SK-N-SH (cell line): ENCODE data around the gene CFAP58. TPM values are rescaled to one million over a fixed set of nuclear protein-coding genes. Genes with fewer than 3 reads are reported as not detected.

Experiments
- CTCF ChIA-PET: fragments of 300-600, 350-600 bp; formaldehyde crosslinking; extraction: SDS; loops from one replicate; lab custom pipeline; 2021; lab: Yijun Ruan, JAX
- POLR2A ChIA-PET: fragments of 350-600 bp; sonication (Branson Sonifier 250); formaldehyde crosslinking; extraction: SDS; loops from one replicate; lab custom pipeline; 2020; ENCODE audit warnings: antibody characterized with exemption, inconsistent platforms; lab: Yijun Ruan, JAX
- DNase-seq: peaks from one replicate; pipeline ENCODE4 v3.0.0; 2012
- H2AFZ ChIP-seq: fragments of 200-600 bp; sonication (generic); 2 replicates; pipeline ENCODE4 v1.8.1; 2016; ENCODE audit warnings: antibody characterized with exemption, mild to moderate bottlenecking, low read depth
- H3F3A ChIP-seq: fragments of 200-600 bp; sonication (generic); replicated peaks from 2 replicates; pipeline ENCODE3; 2016; ENCODE audit warnings: antibody characterized with exemption, mild to moderate bottlenecking; ENCODE audit not compliant: insufficient read depth
- H3K27ac ChIP-seq, 2 experiments: fragments of 200-500 bp in 1 of 2; fragments of 200-600 bp in 1 of 2; sonication (Bioruptor generic) in 1 of 2; sonication (generic), shearing (Covaris generic) in 1 of 2; 2 replicates each; pipeline versions ENCODE4 v1.5.1 to v1.6.1; 2014 to 2016; ENCODE audit warnings: low read depth in 2 of 2, inconsistent platforms in 1 of 2, low read length in 1 of 2, mild to moderate bottlenecking in 1 of 2, mixed read lengths in 1 of 2
- H3K27me3 ChIP-seq: fragments of 200-600 bp; sonication (generic), shearing (Covaris generic); 2 replicates; pipeline ENCODE4 v1.6.1; 2016; ENCODE audit warnings: mixed run types; ENCODE audit not compliant: insufficient read depth
- H3K36me3 ChIP-seq, 2 experiments: fragments of 200-500 bp in 1 of 2; fragments of 200-600 bp in 1 of 2; sonication (Bioruptor generic) in 1 of 2; sonication (generic) in 1 of 2; replicated peaks in 1 of 2; 2 replicates each; pipeline versions ENCODE3 to v1.5.1; 2014 to 2016; ENCODE audit warnings: low read length in 1 of 2, mild to moderate bottlenecking in 1 of 2; ENCODE audit not compliant: insufficient read depth in 2 of 2, control insufficient read depth in 1 of 2
- H3K4me1 ChIP-seq, 2 experiments: fragments of 200-500 bp in 1 of 2; fragments of 200-600 bp in 1 of 2; sonication (Bioruptor generic) in 1 of 2; sonication (generic), shearing (Covaris generic) in 1 of 2; 2 replicates each; pipeline versions ENCODE4 v1.5.1 to v1.6.1; 2014 to 2016; ENCODE audit warnings: low read depth in 1 of 2, low read length in 1 of 2, mixed run types in 1 of 2; ENCODE audit not compliant: insufficient read depth in 2 of 2, control insufficient read depth in 1 of 2
- H3K4me2 ChIP-seq: fragments of 200-600 bp; sonication (generic), shearing (Covaris generic); 2 replicates; pipeline ENCODE4 v1.6.1; 2017; ENCODE audit warnings: mixed run types
- H3K4me3 ChIP-seq, 2 experiments: fragments of 200-500 bp in 1 of 2; fragments of 200-600 bp in 1 of 2; sonication (Bioruptor generic) in 1 of 2; sonication (generic), shearing (Covaris generic) in 1 of 2; 2 replicates each; pipeline versions ENCODE4 v1.5.1 to v1.8.1; 2014 to 2016; ENCODE audit warnings: low read depth in 2 of 2, inconsistent platforms in 1 of 2, low read length in 1 of 2, mild to moderate bottlenecking in 1 of 2, mixed read lengths in 1 of 2, moderate library complexity in 1 of 2
- H3K79me2 ChIP-seq: fragments of 200-600 bp; sonication (generic); 2 replicates; pipeline ENCODE4 v1.8.1; 2017; ENCODE audit warnings: mild to moderate bottlenecking; ENCODE audit not compliant: insufficient read depth
- H3K9ac ChIP-seq: fragments of 200-600 bp; sonication (generic); 2 replicates; pipeline ENCODE4 v1.6.1; 2017; ENCODE audit warnings: mixed run types
- H3K9me2 ChIP-seq: fragments of 200-600 bp; sonication (generic); 2 replicates; pipeline ENCODE4 v1.6.1; 2017; ENCODE audit warnings: mixed run types
- H3K9me3 ChIP-seq: fragments of 200-600 bp; sonication (generic); 2 replicates; pipeline ENCODE4 v1.6.1; 2017; ENCODE audit warnings: mixed run types, mild to moderate bottlenecking, moderate library complexity
- H4K20me1 ChIP-seq: fragments of 200-600 bp; sonication (generic); 2 replicates; pipeline ENCODE4 v1.6.1; 2017; ENCODE audit warnings: mild to moderate bottlenecking, mixed run types; ENCODE audit not compliant: insufficient read depth
- CHD2 ChIP-seq: fragments of 150-350 bp; IDR thresholded peaks from 2 replicates; pipeline ENCODE4 v1.6.1; 2018; ENCODE audit warnings: low read length; ENCODE audit not compliant: partially characterized antibody
- ELF1 ChIP-seq: IDR thresholded peaks from 2 replicates; pipeline ENCODE4 v1.4.0; 2012
- EZH2phosphoT487 ChIP-seq: fragments of 200-600 bp; sonication (generic); IDR thresholded peaks from 2 replicates; pipeline ENCODE4 v1.6.1; 2017; ENCODE audit warnings: low read depth, mixed run types, mild to moderate bottlenecking, antibody characterized with exemption, moderate library complexity, borderline replicate concordance
- FOXM1 ChIP-seq: IDR thresholded peaks from 2 replicates; pipeline ENCODE4 v1.4.0; 2012; ENCODE audit warnings: low read depth, mild to moderate bottlenecking
- GATA2 ChIP-seq: sonication (generic); formaldehyde crosslinking; IDR thresholded peaks from 2 replicates; pipeline ENCODE4 v1.5.0; 2020; ENCODE audit warnings: mild to moderate bottlenecking, missing genetic modification reagents
- JUND ChIP-seq: IDR thresholded peaks from 2 replicates; pipeline ENCODE4 v1.4.0; 2012
- NFIC ChIP-seq: IDR thresholded peaks from 2 replicates; pipeline ENCODE4 v1.4.0; 2012; ENCODE audit warnings: borderline replicate concordance
- PBX3 ChIP-seq: IDR thresholded peaks from 2 replicates; pipeline ENCODE4; 2012
- POLR2AphosphoS5 ChIP-seq: IDR thresholded peaks from 2 replicates; pipeline ENCODE4 v1.6.1; 2012; ENCODE audit warnings: low read depth, low read length
- RCOR1 ChIP-seq: fragments of 150-350 bp; IDR thresholded peaks from 2 replicates; pipeline ENCODE4 v1.6.1; 2017; ENCODE audit warnings: antibody characterized with exemption, low read length
- RFX5 ChIP-seq: IDR thresholded peaks from 2 replicates; pipeline ENCODE4 v1.6.1; 2012; ENCODE audit warnings: mild to moderate bottlenecking, improper control_type of control experiment, low read length
- SIN3A ChIP-seq: IDR thresholded peaks from 2 replicates; pipeline ENCODE4 v1.6.1; 2012; ENCODE audit warnings: low read depth, mild to moderate bottlenecking, low read length, moderate library complexity, borderline replicate concordance
- TAF1 ChIP-seq: IDR thresholded peaks from 2 replicates; pipeline ENCODE4 v1.6.1; 2012; ENCODE audit warnings: low read depth, mild to moderate bottlenecking, low read length, moderate library complexity, borderline replicate concordance
- TCF12 ChIP-seq: IDR thresholded peaks from 2 replicates; pipeline ENCODE4 v1.4.0; 2012
- TEAD4 ChIP-seq: IDR thresholded peaks from 2 replicates; pipeline ENCODE4 v1.4.0; 2012; ENCODE audit warnings: mild to moderate bottlenecking, borderline replicate concordance; ENCODE audit not compliant: insufficient read depth
- WGBS: methylation state at CpG from one replicate; pipeline ENCODE4 v1.1.6; 2017; ENCODE audit warnings: low lambda C conversion rate; 5-methylcytosine and 5-hydroxymethylcytosine counted together
- polyA plus RNA-seq, 3 experiments: library from polyadenylated mRNA; depleted of rRNA; stranded (reverse); fragments of >200 nt; gene quantifications; 2 replicates each; pipeline ENCODE4 v1.2.3, GENCODE V29; 2012
- TF ChIP-seq, protein P1 (sequence below): fragments of 150-350 bp; IDR thresholded peaks from 2 replicates; pipeline ENCODE4 v1.6.1; 2017; ENCODE audit warnings: antibody characterized with exemption, low read length, low read depth, borderline replicate concordance
- TF ChIP-seq, protein P2 (sequence below): fragments of 200-600 bp; sonication (generic); IDR thresholded peaks from 2 replicates; pipeline ENCODE4 v1.6.1; 2017; ENCODE audit warnings: antibody characterized with exemption, mild to moderate bottlenecking, moderate library complexity

The CFAP58 gene
- polyA plus RNA-seq, 1 of the 3 experiments (the other 2 are of a cell fraction): 0.38 TPM

DNA sequence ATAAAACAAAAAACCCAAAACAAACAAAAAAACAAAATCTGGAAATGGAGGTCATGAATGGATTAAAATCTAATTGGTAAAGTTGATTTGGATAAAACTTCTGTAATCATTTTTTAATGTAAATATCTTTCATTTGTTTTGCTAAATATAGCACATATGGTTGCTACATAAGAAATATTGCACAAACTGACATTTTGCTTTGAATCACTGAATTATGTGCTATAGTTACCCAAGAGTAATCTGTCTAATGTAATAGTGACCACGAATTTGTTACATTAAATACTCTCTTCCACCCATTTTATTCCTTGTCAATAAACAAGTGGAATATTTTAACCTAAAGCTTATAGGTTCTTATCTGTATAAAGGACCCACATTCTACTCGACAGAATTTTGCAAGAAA is 6.2 kb downstream of the CFAP58 start:
- 23% methylated on average over 2 of the region's 2 CpGs for WGBS
- Histone ChIP-seq H3K27me3 (no peaks in the 10 kb centered on the region), H3K27ac (no peak overlapping the region), H3K4me3 (no peak overlapping the region), H3F3A (peaks cover 5% of the 10 kb centered on the region), H3K9me2 (no peaks in the 10 kb centered on the region), H3K9me3 (no peaks in the 10 kb centered on the region), H3K79me2 (no peaks in the 10 kb centered on the region), H4K20me1 (no peaks in the 10 kb centered on the region), H3K9ac (no peak overlapping the region), H3K4me2 (no peak overlapping the region), H2AFZ (no peak overlapping the region), H3K4me1 (no peaks in the 10 kb centered on the region), H3K36me3 (no peaks in the 10 kb centered on the region)
- ChIA-PET POLR2A (no interaction called here), CTCF (no interaction called here)
- no peak for TF ChIP-seq TCF12
- TF ChIP-seq NFIC: no peak
- TF ChIP-seq, protein P1, sequence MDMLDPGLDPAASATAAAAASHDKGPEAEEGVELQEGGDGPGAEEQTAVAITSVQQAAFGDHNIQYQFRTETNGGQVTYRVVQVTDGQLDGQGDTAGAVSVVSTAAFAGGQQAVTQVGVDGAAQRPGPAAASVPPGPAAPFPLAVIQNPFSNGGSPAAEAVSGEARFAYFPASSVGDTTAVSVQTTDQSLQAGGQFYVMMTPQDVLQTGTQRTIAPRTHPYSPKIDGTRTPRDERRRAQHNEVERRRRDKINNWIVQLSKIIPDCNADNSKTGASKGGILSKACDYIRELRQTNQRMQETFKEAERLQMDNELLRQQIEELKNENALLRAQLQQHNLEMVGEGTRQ: no peak
- TF ChIP-seq SIN3A: no peak
- TF ChIP-seq TAF1: no peak
- no peak for TF ChIP-seq JUND
- no peak for TF ChIP-seq POLR2AphosphoS5
- TF ChIP-seq RFX5: no peak
- no peak for TF ChIP-seq EZH2phosphoT487
- no peak for TF ChIP-seq CHD2
- no peak for TF ChIP-seq ELF1
- TF ChIP-seq RCOR1: no peak
- no peak for TF ChIP-seq GATA2
- no peak for TF ChIP-seq FOXM1
- no peak for DNase-seq

GRCh38 chr10:104367904-104368303 is 14.3 kb downstream of the CFAP58 start:
- no peaks in the 10 kb centered on the region for H3K36me3 ChIP-seq
- no peaks in the 10 kb centered on the region for H3K9me3 ChIP-seq
- no peaks in the 10 kb centered on the region for H3K9me2 ChIP-seq
- no peak overlapping the region for H2AFZ ChIP-seq
- ChIA-PET POLR2A (no interaction called here), CTCF (interaction anchor here (1.0 to 4.8 kb wide), 4 partner anchors 14 to 76 kb away, joined by 3 to 23 read pairs (median 12); partner anchors contain the start of gene CFAP58)
- no peak overlapping the region for H3K4me2 ChIP-seq
- H3K9ac ChIP-seq: no peak overlapping the region
- no peaks in the 10 kb centered on the region for H3F3A ChIP-seq
- no peaks in the 10 kb centered on the region; a peak in 1 of 4 replicates for H3K4me1 ChIP-seq
- H3K4me3 ChIP-seq: no peak overlapping the region
- no peak for DNase-seq
- no peak overlapping the region for H3K27ac ChIP-seq
- TF ChIP-seq TAF1: no peak
- TF ChIP-seq PBX3: no peak
- TF ChIP-seq RFX5: no peak
- TF ChIP-seq SIN3A: no peak
- TF ChIP-seq FOXM1: no peak
- TF ChIP-seq, protein P1: no peak
- TF ChIP-seq, protein P2, sequence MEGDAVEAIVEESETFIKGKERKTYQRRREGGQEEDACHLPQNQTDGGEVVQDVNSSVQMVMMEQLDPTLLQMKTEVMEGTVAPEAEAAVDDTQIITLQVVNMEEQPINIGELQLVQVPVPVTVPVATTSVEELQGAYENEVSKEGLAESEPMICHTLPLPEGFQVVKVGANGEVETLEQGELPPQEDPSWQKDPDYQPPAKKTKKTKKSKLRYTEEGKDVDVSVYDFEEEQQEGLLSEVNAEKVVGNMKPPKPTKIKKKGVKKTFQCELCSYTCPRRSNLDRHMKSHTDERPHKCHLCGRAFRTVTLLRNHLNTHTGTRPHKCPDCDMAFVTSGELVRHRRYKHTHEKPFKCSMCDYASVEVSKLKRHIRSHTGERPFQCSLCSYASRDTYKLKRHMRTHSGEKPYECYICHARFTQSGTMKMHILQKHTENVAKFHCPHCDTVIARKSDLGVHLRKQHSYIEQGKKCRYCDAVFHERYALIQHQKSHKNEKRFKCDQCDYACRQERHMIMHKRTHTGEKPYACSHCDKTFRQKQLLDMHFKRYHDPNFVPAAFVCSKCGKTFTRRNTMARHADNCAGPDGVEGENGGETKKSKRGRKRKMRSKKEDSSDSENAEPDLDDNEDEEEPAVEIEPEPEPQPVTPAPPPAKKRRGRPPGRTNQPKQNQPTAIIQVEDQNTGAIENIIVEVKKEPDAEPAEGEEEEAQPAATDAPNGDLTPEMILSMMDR: no peak
- no peak for TF ChIP-seq TEAD4
- no peak for TF ChIP-seq EZH2phosphoT487
- H3K27me3 ChIP-seq: no peaks in the 10 kb centered on the region
- no peaks in the 10 kb centered on the region for H4K20me1 ChIP-seq
- WGBS: 71% methylated on average over 8 of the region's 8 CpGs
- H3K79me2 ChIP-seq: no peaks in the 10 kb centered on the region
